Measurements from ENCODE around the gene SLC26A1.
"Not testable (repeated sequence)": the region's sequence is repeated elsewhere in the genome, so short reads cannot be mapped to it uniquely, and the experiment has no call there.

The SLC26A1 gene

DNA sequence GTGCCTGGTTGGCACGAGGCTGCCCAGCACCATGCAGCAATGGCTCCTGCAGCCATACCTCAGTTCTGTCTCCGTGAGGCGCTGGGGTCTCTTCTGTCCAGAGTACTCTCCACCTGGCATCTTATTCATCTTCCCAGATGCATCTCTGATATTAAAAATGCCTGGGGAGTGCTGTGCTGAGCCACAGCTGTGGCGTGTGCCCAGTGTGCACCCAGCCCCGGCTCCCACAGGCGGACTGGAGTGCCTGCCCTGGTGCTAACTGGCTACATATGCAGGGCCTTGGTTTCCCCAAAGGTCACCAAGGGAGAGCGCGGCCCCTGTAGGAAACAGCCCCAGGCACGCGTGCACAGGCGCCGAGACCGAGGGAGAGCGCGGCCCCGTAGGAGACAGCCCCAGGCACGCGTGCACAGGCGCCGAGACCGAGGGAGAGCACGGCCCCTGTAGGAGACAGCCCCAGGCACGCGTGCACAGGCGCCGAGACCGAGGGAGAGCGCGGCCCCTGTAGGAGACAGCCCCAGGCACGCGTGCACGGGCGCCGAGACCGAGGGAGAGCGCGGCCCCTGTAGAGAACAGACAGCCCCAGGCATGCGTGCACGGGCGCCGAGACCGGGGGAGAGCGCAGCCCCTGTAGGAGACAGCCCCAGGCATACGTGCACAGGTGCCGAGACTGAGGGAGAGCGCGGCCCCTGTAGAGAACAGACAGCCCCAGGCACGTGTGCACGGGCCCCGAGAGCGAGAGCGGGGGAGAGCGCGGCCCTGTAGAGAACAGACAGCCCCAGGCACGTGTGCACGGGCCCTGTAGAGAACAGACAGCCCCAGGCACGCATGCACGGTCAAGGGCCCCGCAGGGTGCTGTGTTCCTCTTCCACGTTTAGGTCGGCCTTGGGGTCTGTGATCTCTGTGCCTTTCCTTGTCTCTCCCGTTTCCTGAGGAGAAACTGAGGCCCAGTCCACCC, 46.4 kb downstream of the SLC26A1 start:
- Histone ChIP-seq H3K4me1 (ENCODE audit: insufficient read depth, low read length, severe bottlenecking) (no peaks in the 10 kb centered on the region), H3K9me3 (ENCODE audit: low read length) (no peaks in the 10 kb centered on the region), H3K9ac (ENCODE audit: low read length) (no peak overlapping the region; the same call in 1 of the 2 replicates), H3K4me3 (ENCODE audit: low read depth, low read length, poor library complexity, severe bottlenecking) (no peak overlapping the region), H3K36me3 (ENCODE audit: insufficient read depth, low read length) (no peaks in the 10 kb centered on the region), H3K9me2 (ENCODE audit: low read depth, low read length) (no peaks in the 10 kb centered on the region), H4K20me1 (ENCODE audit: insufficient read depth, low read length) (no peaks in the 10 kb centered on the region), H2AFZ (ENCODE audit: low read length) (no peak overlapping the region), H3K27me3 (ENCODE audit: insufficient read depth, low read length) (no peaks in the 10 kb centered on the region), H3F3A (ENCODE audit: insufficient read depth, low read length) (no peaks in the 10 kb centered on the region), H3K27ac (ENCODE audit: low read depth, low read length, poor library complexity, severe bottlenecking) (no peak overlapping the region), H3K79me2 (ENCODE audit: insufficient read depth, low read length) (no peaks in the 10 kb centered on the region), H3K4me2 (ENCODE audit: low read length) (no peak overlapping the region; the same call in 1 of the 2 replicates)
- TF ChIP-seq EZH2 (IDR thresholded peaks at IDR 0.05; ENCODE audit: borderline replicate concordance, low read length): no peak
- no peak for TF ChIP-seq CTCF (IDR thresholded peaks at IDR 0.05; ENCODE audit: low read length)

DNA sequence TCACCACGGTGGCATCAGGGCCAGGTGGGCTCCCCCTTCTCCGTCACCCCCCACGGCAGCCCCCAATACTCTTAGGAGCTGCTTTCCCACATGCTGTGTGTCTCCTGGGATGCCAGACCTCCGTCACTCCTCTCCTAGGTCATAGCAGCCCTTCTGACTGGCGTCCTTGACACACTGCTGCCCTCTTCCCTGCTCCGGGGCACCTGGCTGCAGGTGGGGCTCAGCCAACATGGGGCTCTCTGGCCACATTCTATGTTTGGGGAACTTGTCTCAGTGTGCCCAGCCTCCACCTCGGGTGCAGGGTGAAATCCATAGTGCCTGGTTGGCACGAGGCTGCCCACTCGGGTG, 47.1 kb downstream of the SLC26A1 start:
- no peak overlapping the region for H3K4me3 ChIP-seq (ENCODE audit: low read depth, low read length, poor library complexity, severe bottlenecking)

GRCh38 chr4:945274-946102, 47.7 kb downstream of the SLC26A1 start:
- Histone ChIP-seq H3K27ac (ENCODE audit: low read depth, low read length, poor library complexity, severe bottlenecking) (no peak overlapping the region), H2AFZ (ENCODE audit: low read length) (no peak overlapping the region), H3K79me2 (ENCODE audit: insufficient read depth, low read length) (no peaks in the 10 kb centered on the region), H3K4me1 (ENCODE audit: insufficient read depth, low read length, severe bottlenecking) (no peaks in the 10 kb centered on the region), H3K4me3 (ENCODE audit: low read depth, low read length, poor library complexity, severe bottlenecking) (no peak overlapping the region), H4K20me1 (ENCODE audit: insufficient read depth, low read length) (no peaks in the 10 kb centered on the region), H3K9ac (ENCODE audit: low read length) (no peak overlapping the region), H3K36me3 (ENCODE audit: insufficient read depth, low read length) (no peaks in the 10 kb centered on the region), H3K4me2 (ENCODE audit: low read length) (no peak overlapping the region), H3K9me3 (ENCODE audit: low read length) (no peaks in the 10 kb centered on the region), H3K9me2 (ENCODE audit: low read depth, low read length) (no peaks in the 10 kb centered on the region), H3F3A (ENCODE audit: insufficient read depth, low read length) (no peaks in the 10 kb centered on the region), H3K27me3 (ENCODE audit: insufficient read depth, low read length) (no peaks in the 10 kb centered on the region)
- TF ChIP-seq CTCF (IDR thresholded peaks at IDR 0.05; ENCODE audit: low read length): no peak
- no peak for TF ChIP-seq EZH2 (IDR thresholded peaks at IDR 0.05; ENCODE audit: borderline replicate concordance, low read length)

More for the DNA sequence above, 47.1 kb downstream of the SLC26A1 start:
- no peaks in the 10 kb centered on the region for H3K4me1 ChIP-seq (ENCODE audit: insufficient read depth, low read length, severe bottlenecking)
- no peaks in the 10 kb centered on the region for H3K36me3 ChIP-seq (ENCODE audit: insufficient read depth, low read length)
- H4K20me1 ChIP-seq (ENCODE audit: insufficient read depth, low read length): no peaks in the 10 kb centered on the region
- no peaks in the 10 kb centered on the region for H3F3A ChIP-seq (ENCODE audit: insufficient read depth, low read length)
- no peaks in the 10 kb centered on the region for H3K27me3 ChIP-seq (ENCODE audit: insufficient read depth, low read length)
- H3K27ac ChIP-seq (ENCODE audit: low read depth, low read length, poor library complexity, severe bottlenecking): no peak overlapping the region
- H3K4me2 ChIP-seq (ENCODE audit: low read length): no peak overlapping the region; the same call in 1 of the 2 replicates
- H2AFZ ChIP-seq (ENCODE audit: low read length): no peak overlapping the region
- no peak overlapping the region for H3K9ac ChIP-seq (ENCODE audit: low read length)
- H3K79me2 ChIP-seq (ENCODE audit: insufficient read depth, low read length): no peaks in the 10 kb centered on the region
- TF ChIP-seq EZH2 (IDR thresholded peaks at IDR 0.05; ENCODE audit: borderline replicate concordance, low read length): no peak
- TF ChIP-seq CTCF (IDR thresholded peaks at IDR 0.05; ENCODE audit: low read length): no peak
- no peaks in the 10 kb centered on the region for H3K9me2 ChIP-seq (ENCODE audit: low read depth, low read length)
- H3K9me3 ChIP-seq (ENCODE audit: low read length): no peaks in the 10 kb centered on the region

DNA sequence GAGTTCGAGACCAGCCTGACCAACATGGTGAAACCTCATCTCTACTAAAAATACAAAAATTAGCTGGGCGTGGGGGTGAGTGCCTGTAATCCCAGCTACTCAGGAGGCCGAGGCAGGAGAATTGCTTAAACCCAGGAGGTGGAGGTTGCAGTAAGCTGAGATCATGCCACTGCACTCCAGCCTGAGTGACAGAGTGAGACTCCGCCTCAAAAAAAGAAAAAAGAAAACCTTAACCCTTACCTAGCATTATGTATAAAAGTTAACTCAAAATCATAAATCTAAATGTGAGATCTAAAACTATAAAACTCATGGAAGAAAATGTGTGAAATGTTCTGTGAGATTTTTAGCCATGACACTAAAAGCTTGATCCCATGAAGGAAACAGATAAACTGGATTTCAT, 53.7 kb downstream of the SLC26A1 start:
- H3K27ac ChIP-seq (ENCODE audit: low read depth, low read length, poor library complexity, severe bottlenecking); H3K4me3 ChIP-seq (ENCODE audit: low read depth, low read length, poor library complexity, severe bottlenecking); H3K4me2 ChIP-seq (ENCODE audit: low read length); H3K9ac ChIP-seq (ENCODE audit: low read length); H3K9me2 ChIP-seq (ENCODE audit: low read depth, low read length); H3K9me3 ChIP-seq (ENCODE audit: low read length); H3K36me3 ChIP-seq (ENCODE audit: insufficient read depth, low read length); H3K27me3 ChIP-seq (ENCODE audit: insufficient read depth, low read length); H3F3A ChIP-seq (ENCODE audit: insufficient read depth, low read length); H3K79me2 ChIP-seq (ENCODE audit: insufficient read depth, low read length); H4K20me1 ChIP-seq (ENCODE audit: insufficient read depth, low read length); H2AFZ ChIP-seq (ENCODE audit: low read length): not testable (repeated sequence)
- peaks cover 10% of the 10 kb centered on the region for H3K4me1 ChIP-seq (ENCODE audit: insufficient read depth, low read length, severe bottlenecking)
